ENCODE results near the gene PPIL3.

The PPIL3 gene

DNA sequence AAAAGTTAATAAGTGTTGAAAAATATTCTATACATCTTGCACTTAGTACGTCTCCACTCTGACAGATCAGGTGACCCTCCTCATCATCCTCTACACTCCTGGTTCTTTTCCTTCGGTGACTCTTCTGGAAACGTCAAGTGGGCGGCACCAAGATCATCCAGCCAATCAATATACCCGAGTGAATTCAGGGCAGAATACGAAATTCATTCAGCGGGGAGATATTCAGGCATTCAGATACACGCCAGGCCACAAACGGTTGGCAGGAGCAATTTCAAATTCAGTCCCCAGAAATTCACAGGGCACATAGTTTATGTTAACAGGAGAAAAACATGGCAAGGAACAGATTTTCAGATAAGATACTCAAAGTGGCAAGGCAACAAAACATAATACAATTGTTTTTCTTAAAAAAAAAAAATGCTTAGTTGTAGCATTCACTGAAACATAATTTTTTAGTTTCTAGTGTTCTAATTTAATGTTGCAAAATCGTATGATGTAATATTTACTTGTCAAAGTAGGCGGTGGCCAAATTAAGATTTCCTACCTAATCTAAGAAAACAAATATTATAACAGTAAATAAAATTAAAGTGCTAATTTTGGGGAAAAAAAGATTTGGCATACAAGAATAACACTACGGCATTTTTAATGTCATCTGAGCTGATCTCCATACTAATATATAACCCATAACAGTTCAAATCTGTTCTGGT, 28.6 kb downstream of the PPIL3 start:
- DNase-seq = no peak

- no peak for DNase-seq
These were observed 32.1 kb downstream of the PPIL3 start for GRCh38 chr2:200856806-200857205.

GRCh38 chr2:200852605-200853004, 36.3 kb downstream of the PPIL3 start:
- no peak for DNase-seq

- DNase-seq = no peak
These were observed 37.3 kb downstream of the PPIL3 start for GRCh38 chr2:200851398-200852248.

DNA sequence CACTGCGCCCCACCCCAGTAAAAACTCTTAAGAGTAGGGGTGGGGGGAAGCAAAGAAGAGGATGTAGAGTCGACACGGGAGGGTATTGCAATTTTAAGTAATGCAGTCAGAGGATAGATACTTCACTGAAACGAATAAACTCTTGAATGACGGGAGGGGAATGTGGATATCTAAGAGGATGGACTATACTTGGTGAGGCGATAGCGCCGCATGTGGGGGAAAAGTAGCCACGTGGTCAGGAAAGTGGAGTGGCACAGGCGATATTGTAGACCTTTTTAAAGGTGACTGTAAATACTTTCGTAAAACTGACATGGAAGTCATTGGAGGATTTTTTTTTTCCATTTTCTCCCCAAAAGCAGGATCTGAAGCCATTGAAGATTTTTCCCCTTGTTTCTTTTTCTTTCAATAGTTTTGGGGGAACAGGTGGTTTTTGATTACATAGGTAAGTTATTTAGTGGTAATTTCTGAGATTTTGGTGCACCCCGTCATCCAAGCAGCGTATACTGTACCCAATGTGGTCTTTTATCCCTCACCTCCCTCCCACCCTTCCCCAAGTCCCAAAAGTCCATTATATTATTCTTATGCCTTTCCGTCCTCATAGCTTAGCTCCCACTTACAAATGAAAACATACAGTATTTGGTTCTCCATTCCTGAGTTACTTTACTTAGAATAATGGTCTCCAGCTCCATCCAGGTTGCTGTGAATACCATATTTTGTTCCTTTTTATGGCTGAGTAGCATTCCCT, 38.2 kb downstream of the PPIL3 start:
- no peak for DNase-seq

DNA sequence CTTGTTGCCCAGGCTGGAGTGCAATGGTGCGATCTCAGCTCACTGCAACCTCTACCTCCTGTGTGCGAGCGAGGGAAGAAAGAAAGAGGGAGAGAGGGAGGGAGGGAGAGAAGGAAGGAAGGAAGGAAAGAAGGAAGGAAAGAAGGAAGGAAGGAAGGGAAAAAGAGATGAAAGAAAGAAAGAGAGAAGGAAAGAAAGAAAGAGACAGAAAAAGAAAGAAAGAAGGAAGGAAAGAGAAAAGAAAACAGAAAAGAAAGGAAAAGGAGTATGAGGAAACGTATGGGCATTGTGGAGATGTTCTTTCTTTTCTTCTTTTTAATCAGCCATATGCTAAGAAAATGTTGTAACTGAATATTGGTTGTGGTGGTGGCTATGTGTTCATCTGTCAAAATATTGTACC, 40.9 kb downstream of the PPIL3 start:
- no peak for DNase-seq

DNA sequence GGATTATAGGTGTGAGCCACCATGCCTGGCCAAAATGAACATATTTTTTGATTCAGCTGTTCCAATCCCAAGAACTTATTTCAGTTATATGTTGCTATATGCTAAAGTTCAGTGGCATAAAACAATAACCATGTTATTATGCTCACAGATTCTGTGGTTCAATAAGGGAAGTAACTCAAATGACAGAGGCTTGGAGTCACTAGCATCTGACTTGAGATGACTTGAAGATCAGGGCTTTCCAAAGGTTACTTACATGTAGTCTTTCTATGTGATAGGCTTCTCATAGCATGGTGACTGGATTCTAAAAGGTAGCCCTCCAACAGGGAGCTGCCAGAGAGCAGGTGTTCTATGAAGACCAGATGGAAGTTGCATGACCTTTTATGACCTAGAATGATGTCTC, 41.6 kb downstream of the PPIL3 start:
- DNase-seq = no peak

- DNase-seq = no peak
These were observed 43.1 kb downstream of the PPIL3 start for GRCh38 chr2:200845669-200846325.

- DNase-seq = no peak
These were observed 43.7 kb downstream of the PPIL3 start for GRCh38 chr2:200845194-200845593.

GRCh38 chr2:200843993-200844948, 44.6 kb downstream of the PPIL3 start:
- no peak for DNase-seq

DNA sequence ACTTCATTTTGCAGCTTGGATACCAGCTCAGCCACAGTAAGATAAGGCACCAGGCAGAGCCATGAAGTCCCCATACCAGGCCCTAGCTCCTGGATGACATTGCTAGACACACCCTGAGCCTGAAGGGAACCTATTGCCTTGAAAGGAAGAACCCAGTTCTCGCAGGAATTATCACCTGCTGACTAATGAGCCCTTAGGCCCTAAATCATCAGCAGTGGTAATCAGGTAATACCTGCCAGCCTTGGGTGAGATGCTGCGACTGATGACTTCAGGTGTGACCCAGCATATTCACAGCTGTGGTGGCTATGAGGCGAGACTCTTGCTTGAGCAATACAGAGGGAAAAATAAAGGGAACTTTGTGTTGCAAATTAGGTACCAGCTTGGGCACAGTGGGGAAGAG, 49.4 kb downstream of the PPIL3 start:
- DNase-seq = no peak

DNA sequence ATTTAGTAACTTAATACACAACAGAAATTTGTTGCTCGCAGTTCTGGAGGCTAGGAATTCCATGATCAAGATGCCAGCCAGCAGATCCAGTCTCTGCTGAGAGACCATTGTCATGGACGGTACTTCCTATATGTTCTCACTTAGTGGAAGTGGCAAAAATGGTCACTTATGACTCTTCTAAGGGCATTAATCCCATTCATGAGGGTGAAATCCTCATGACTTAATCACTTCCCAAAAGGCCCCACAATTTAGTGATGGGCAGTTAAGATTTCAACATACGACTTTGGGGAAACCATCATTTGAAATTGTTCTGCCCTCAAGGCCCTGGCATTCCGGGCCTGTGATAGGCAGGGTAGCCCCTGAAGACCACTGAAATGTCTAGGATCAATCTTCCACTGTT, 54.2 kb downstream of the PPIL3 start:
- no peak for DNase-seq

GRCh38 chr2:200829258-200829655, 59.6 kb downstream of the PPIL3 start:
- DNase-seq = no peak

DNA sequence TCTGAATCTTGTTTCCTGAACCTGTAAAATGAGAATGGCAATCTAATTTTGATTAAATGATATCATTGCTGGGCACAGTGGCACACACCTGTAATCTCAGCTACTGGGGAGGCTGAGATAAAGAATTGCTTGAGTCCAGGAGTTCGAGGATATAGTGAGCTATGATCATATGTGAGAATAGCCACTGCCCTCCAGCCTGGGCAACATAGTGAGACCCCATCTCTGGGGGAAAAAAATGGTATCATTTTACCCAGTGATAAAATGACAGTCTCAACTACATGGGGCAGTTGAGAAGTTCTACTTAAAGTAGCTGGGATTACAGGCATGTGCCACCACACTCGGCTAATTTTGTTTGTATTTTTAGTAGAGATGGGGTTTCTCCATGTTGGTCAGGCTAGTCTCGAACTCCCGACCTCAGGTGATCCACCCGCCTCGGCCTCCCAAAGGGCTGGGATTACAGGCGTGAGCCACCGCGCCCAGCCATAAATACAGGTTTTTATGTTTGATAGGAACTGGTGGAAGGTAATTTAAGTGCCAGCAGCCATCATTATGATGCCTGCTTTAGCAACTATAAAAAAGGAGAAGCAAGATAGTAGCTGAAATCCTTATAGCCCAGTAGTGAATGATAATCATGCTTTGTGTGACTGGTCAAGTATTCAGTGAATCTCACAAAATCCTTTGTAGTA, 60.2 kb downstream of the PPIL3 start:
- DNase-seq = no peak

- DNase-seq = no peak
These were observed 60.8 kb downstream of the PPIL3 start for GRCh38 chr2:200828104-200828503.

GRCh38 chr2:200821686-200822245, 67.1 kb downstream of the PPIL3 start:
- no peak for DNase-seq
